K562 (cell line): ENCODE measurements around the gene PTK6. TPM values are rescaled to one million over a fixed set of nuclear protein-coding genes. Genes with fewer than 3 reads are reported as not detected.
A peak's percentile ranks its signal among the peaks of the same experiment; 100 is the strongest.

Experiments used
- ATAC-seq: fragments of 200-7000 bp; cut with Tn5 transposase; 3 replicates; pipeline ENCODE4 v1.9.1; 2020; ENCODE audit warnings: moderate library complexity
- BruUV-seq: library from RNA; stranded (reverse); fragments of 400-500 nt; replicated peaks from 2 replicates; lab custom pipeline; 2021; lab: Mats Ljungman, UMichigan
- CTCF ChIA-PET: fragments of 300-600 bp; formaldehyde crosslinking; extraction: SDS; loops from one replicate; lab custom pipeline; 2021; ENCODE audit warnings: low intra/inter-chr PET ratio; lab: Yijun Ruan, JAX
- POLR2A ChIA-PET: fragments of 300-600, 350-650 bp; sonication (Branson Sonifier 250); formaldehyde crosslinking; extraction: SDS; loops from one replicate; lab custom pipeline; 2021; ENCODE audit warnings: antibody characterized with exemption, inconsistent platforms; lab: Yijun Ruan, JAX
- DNase-seq, 4 experiments: peaks; one replicate each; pipeline versions ENCODE4 v3.0.0 to v3.0.0-alpha.2; 2011 to 2018; ENCODE audit warnings: low spot score in 3 of 4, mixed read lengths in 3 of 4; ENCODE audit errors: extremely low read depth in 1 of 4
- FAIRE-seq: peaks from 2 replicates; lab custom pipeline; 2011; peaks lifted over from hg19 to GRCh38; lab: Jason Lieb, UNC
- H2AFZ ChIP-seq: 2 replicates; pipeline ENCODE4 v1.6.0; 2011; ENCODE audit warnings: low read depth, low read length, control low read depth, inconsistent platforms
- H3K27ac ChIP-seq: fragments of 200-600 bp; 3 replicates; pipeline ENCODE4 v1.8.0; 2011; ENCODE audit warnings: low read depth, mild to moderate bottlenecking, control low read depth, inconsistent platforms, low read length, moderate library complexity, mixed read lengths; ENCODE audit errors: extremely low read depth
- H3K27me3 ChIP-seq, 2 experiments: fragments of 300-600 bp in 1 of 2; 2 replicates in 1 of 2; 3 replicates in 1 of 2; pipeline versions ENCODE4 v1.6.0 to v1.8.0; 2011; ENCODE audit warnings: inconsistent platforms in 2 of 2, low read length in 2 of 2, mild to moderate bottlenecking in 1 of 2, mixed read lengths in 1 of 2, moderate library complexity in 1 of 2; ENCODE audit not compliant: control insufficient read depth in 2 of 2, insufficient read depth in 2 of 2
- H3K36me3 ChIP-seq: fragments of 300-600 bp; 3 replicates; pipeline ENCODE4 v1.8.0; 2011; ENCODE audit warnings: mild to moderate bottlenecking, low read length, inconsistent platforms; ENCODE audit not compliant: control insufficient read depth, insufficient read depth
- H3K4me1 ChIP-seq, 2 experiments: fragments of 200-600 bp in 1 of 2; replicated peaks in 1 of 2; 2 replicates in 1 of 2; 3 replicates in 1 of 2; pipeline versions ENCODE4 v1.5.1 to v1.8.0; 2011; ENCODE audit warnings: inconsistent platforms in 2 of 2, low read length in 2 of 2, mild to moderate bottlenecking in 1 of 2, mixed read lengths in 1 of 2, moderate library complexity in 1 of 2; ENCODE audit not compliant: control insufficient read depth in 2 of 2, insufficient read depth in 2 of 2
- H3K4me2 ChIP-seq: 2 replicates; pipeline ENCODE4 v1.6.1; 2011; ENCODE audit warnings: low read length, control low read depth, inconsistent platforms, mixed read lengths; ENCODE audit not compliant: insufficient read depth
- H3K4me3 ChIP-seq: fragments of 200-600 bp; sonication (generic), shearing (Covaris generic); 2 replicates; pipeline ENCODE4 v1.5.1; 2016; ENCODE audit warnings: control low read depth, inconsistent platforms
- H3K79me2 ChIP-seq: fragments of 200-600 bp; 3 replicates; pipeline ENCODE4 v1.8.0; 2011; ENCODE audit warnings: low read length, inconsistent platforms; ENCODE audit not compliant: control insufficient read depth, insufficient read depth
- H3K9ac ChIP-seq, 2 experiments: 2 replicates each; pipeline versions ENCODE4 v1.6.0 to v1.6.1; 2011; ENCODE audit warnings: low read depth in 2 of 2, low read length in 2 of 2, control low read depth in 1 of 2, inconsistent platforms in 1 of 2, mild to moderate bottlenecking in 1 of 2, mixed read lengths in 1 of 2; ENCODE audit not compliant: insufficient read depth in 1 of 2
- H3K9me1 ChIP-seq: one replicate; pipeline ENCODE4 v1.6.0; 2011; ENCODE audit warnings: inconsistent platforms, mild to moderate bottlenecking, low read length, moderate library complexity; ENCODE audit not compliant: control insufficient read depth, insufficient read depth
- H3K9me3 ChIP-seq: replicated peaks from 2 replicates; pipeline ENCODE4 v1.5.1; 2011; ENCODE audit warnings: low read depth, low read length, inconsistent platforms; ENCODE audit not compliant: control insufficient read depth, insufficient read depth
- H4K20me1 ChIP-seq: replicated peaks from 2 replicates; pipeline ENCODE4 v1.6.1; 2011; ENCODE audit warnings: low read length, inconsistent platforms, mixed read lengths; ENCODE audit not compliant: control insufficient read depth, insufficient read depth
- ATF3 ChIP-seq, 2 experiments: fragments of 450-650 bp in 1 of 2; sonication (generic) in 1 of 2; formaldehyde crosslinking in 1 of 2; IDR thresholded peaks in 1 of 2; conservative IDR thresholded peaks in 1 of 2; 2 replicates each; pipeline versions ENCODE4 v1.6.1 to v1.8.1; 2016 to 2023; ENCODE audit warnings: mild to moderate bottlenecking in 2 of 2, moderate library complexity in 2 of 2, inconsistent platforms in 1 of 2, missing genetic modification reagents in 1 of 2
- ATF7 ChIP-seq: fragments of 450-650 bp; IDR thresholded peaks from 2 replicates; pipeline ENCODE4 v1.7.1; 2014; ENCODE audit warnings: mild to moderate bottlenecking, moderate library complexity
- BRD4 ChIP-seq: fragments of 200-600 bp; sonication (generic); IDR thresholded peaks from 2 replicates; pipeline ENCODE4 v1.6.1; 2017; ENCODE audit warnings: inconsistent platforms
- CBFA2T3 ChIP-seq: fragments of 450-650 bp; IDR thresholded peaks from 2 replicates; pipeline ENCODE4 v1.6.1; 2017
- CBX3 ChIP-seq, 2 experiments: IDR thresholded peaks; 1 replicate in 1 of 2; 2 replicates in 1 of 2; pipeline ENCODE4 v1.6.1; 2012; ENCODE audit warnings: inconsistent platforms in 2 of 2, low read length in 2 of 2, borderline replicate concordance in 1 of 2, control low read depth in 1 of 2
- CEBPB ChIP-seq: fragments of 450-650 bp; IDR thresholded peaks from 2 replicates; pipeline ENCODE4 v1.6.1; 2016; ENCODE audit warnings: missing genetic modification characterization, missing compliant biosample characterization
- DLX4 ChIP-seq: fragments of 250-450 bp; sonication (Bioruptor Pico); IDR thresholded peaks from 2 replicates; pipeline ENCODE4 v1.6.1; 2021; ENCODE audit warnings: mild to moderate bottlenecking
- E2F6 ChIP-seq, 2 experiments: IDR thresholded peaks; 2 replicates each; pipeline ENCODE4 v1.6.1; 2011; ENCODE audit warnings: borderline replicate concordance in 1 of 2, control low read depth in 1 of 2, low read depth in 1 of 2, low read length in 1 of 2, mild to moderate bottlenecking in 1 of 2, mixed read lengths in 1 of 2, moderate library complexity in 1 of 2; ENCODE audit not compliant: insufficient read depth in 1 of 2, insufficient read length in 1 of 2, poor library complexity in 1 of 2, severe bottlenecking in 1 of 2; ENCODE audit errors: extremely low read depth in 1 of 2
- FOXJ3 ChIP-seq: sonication (generic); formaldehyde crosslinking; IDR thresholded peaks from 2 replicates; pipeline ENCODE4 v1.4.0; 2020; ENCODE audit warnings: mild to moderate bottlenecking, missing genetic modification reagents
- HNRNPLL ChIP-seq: fragments of 200-400 bp; formaldehyde crosslinking; IDR thresholded peaks from 2 replicates; pipeline ENCODE4 v1.6.1; 2017; ENCODE audit warnings: low read length, low read depth, mild to moderate bottlenecking; ENCODE audit not compliant: poor library complexity, severe bottlenecking
- KLF16 ChIP-seq: IDR thresholded peaks from 2 replicates; pipeline ENCODE4 v1.6.1; 2016; ENCODE audit warnings: antibody characterized with exemption
- STAT5B ChIP-seq: fragments of 250-450 bp; sonication (Bioruptor Pico); IDR thresholded peaks from 2 replicates; pipeline ENCODE4 v1.8.0; 2021; ENCODE audit warnings: mild to moderate bottlenecking, inconsistent platforms
- TSHZ1 ChIP-seq: fragments of 250-450 bp; sonication (Bioruptor Pico); IDR thresholded peaks from 2 replicates; pipeline ENCODE4 v1.4.0; 2020; ENCODE audit warnings: mild to moderate bottlenecking, moderate library complexity
- ZNF12 ChIP-seq: sonication (generic); formaldehyde crosslinking; IDR thresholded peaks from 2 replicates; pipeline ENCODE4 v1.4.0; 2020; ENCODE audit warnings: mild to moderate bottlenecking, missing genetic modification reagents
- ZNF146 ChIP-seq: IDR thresholded peaks from one replicate; pipeline ENCODE4 v1.6.1; 2018; ENCODE audit warnings: missing compliant biosample characterization; ENCODE audit not compliant: unreplicated experiment
- WGBS: fragments of 100-300 bp; shearing (Covaris generic); methylation state at CpG from one replicate; pipeline ENCODE4 v1.1.6; 2016; ENCODE audit warnings: low coverage, mixed read lengths; ENCODE audit not compliant: insufficient coverage; ENCODE audit errors: missing lambda C conversion rate; 5-methylcytosine and 5-hydroxymethylcytosine counted together
- in situ Hi-C: fragments of 300-500 bp; cut with MboI; formaldehyde crosslinking; loops from 4 replicates; pipeline ENCODE4 v1.15.0; 2018; ENCODE audit warnings: inconsistent platforms, mixed read lengths
- intact Hi-C: fragments of 100-400 bp; cut with micrococcal nuclease; formaldehyde crosslinking; loops from 2 replicates; pipeline ENCODE4 v1.14.2; 2022
- polyA plus RNA-seq, 8 experiments: library from polyadenylated mRNA; depleted of rRNA in 4 of 8; stranded (reverse) in 5 of 8; unstranded in 3 of 8; fragments of >200 nt; fragmentation: Nextera tagmentation in 2 of 8; fragmentation: Illumina TruSeq in 1 of 8; extraction: Ambion mirVana in 2 of 8; extraction: Trizol in 1 of 8; gene quantifications; 2 replicates each; pipeline versions ENCODE4 v1.2.1 to v1.2.3, GENCODE V29; 2011 to 2014; ENCODE audit warnings: inconsistent platforms in 1 of 8, missing spikeins in 1 of 8
- total RNA-seq, 7 experiments: library from RNA; depleted of rRNA in 6 of 7; stranded (reverse); fragments of >200 nt in 6 of 7; fragmentation: Illumina TruSeq in 2 of 7; extraction: Trizol in 2 of 7; gene quantifications; 2 replicates each; pipeline versions ENCODE4 v1.2.1 to v1.2.3, GENCODE V29; 2011 to 2021; ENCODE audit warnings: low replicate concordance in 1 of 7

PTK6 gene
- total and polyA plus RNA-seq, 9 of the 15 experiments (the other 6 are each of a cell fraction or from before 2014, with no cell fraction given), result 0.07 TPM; not detected in 8

GRCh38 chr20:63579017-63579694, 42.0 kb upstream of the PTK6 start:
- H3K27me3 ChIP-seq, result no peaks in the 10 kb centered on the region
- H3K27ac ChIP-seq, result no peak overlapping the region
- no peaks in the 10 kb centered on the region for H4K20me1 ChIP-seq
- ATAC-seq (peak; percentile 13; the same call in 1 of the 3 replicates), FAIRE-seq (no peak), DNase-seq (peak in 1 of 4 experiments; percentile 37)
- BruUV-seq, result no TSS peak
- no peak overlapping the region for H3K4me3 ChIP-seq
- no peaks in the 10 kb centered on the region for H3K79me2 ChIP-seq
- H2AFZ ChIP-seq, result peak overlapping the region; percentile 37; the same call in 1 of the 2 replicates
- no peak overlapping the region for H3K9ac ChIP-seq
- peaks cover 8 to 39% of the 10 kb centered on the region in 2 experiments for H3K4me1 ChIP-seq
- H3K4me2 ChIP-seq, result no peak overlapping the region
- in situ Hi-C loops (no loop called here), intact Hi-C loops (no loop called here)
- WGBS, result 23% methylated on average over 19 of the region's 19 CpGs
- no peaks in the 10 kb centered on the region for H3K36me3 ChIP-seq
- H3K9me1 ChIP-seq, result no peaks in the 10 kb centered on the region
- CTCF ChIA-PET, result no interaction called here
- POLR2A ChIA-PET, result interaction anchor here (0.6 to 0.7 kb wide), 3 partner anchors 9 to 374 kb away, joined by 3 read pairs; no protein-coding TSS in a partner anchor
- H3K9me3 ChIP-seq, result no peaks in the 10 kb centered on the region
- no peak for TF ChIP-seq ZNF12
- peak; percentile 66 for TF ChIP-seq CEBPB (tag)
- no peak for TF ChIP-seq FOXJ3
- TF ChIP-seq ATF3 (IDR thresholded peaks at IDR 0.05), result peak; percentile 81
- no peak for TF ChIP-seq ATF3 (CRISPR knock-in tag; conservative IDR thresholded peaks at IDR 0.05)
- no peak for TF ChIP-seq CBX3 (IDR thresholded peaks at IDR 0.05; ENCODE audit: borderline replicate concordance in 1 of 2, low read length in 2 of 2)
- no peak for TF ChIP-seq CBFA2T3
- no peak for TF ChIP-seq DLX4
- no peak for TF ChIP-seq BRD4
- 0 out of 2 replicates have a peak, but pooled peaks have one; percentile 18 for TF ChIP-seq KLF16
- no peak for TF ChIP-seq E2F6 (IDR thresholded peaks at IDR 0.05; ENCODE audit: borderline replicate concordance in 1 of 2, extremely low read depth in 1 of 2, insufficient read depth in 1 of 2, insufficient read length in 1 of 2, low read depth in 1 of 2, low read length in 1 of 2, poor library complexity in 1 of 2, severe bottlenecking in 1 of 2)
- TF ChIP-seq STAT5B (CRISPR knock-in tag), result no peak
- no peak for TF ChIP-seq HNRNPLL
- TF ChIP-seq ZNF146 (CRISPR knock-in tag), result no peak
- peak; percentile 83 for TF ChIP-seq ATF7
- no peak for TF ChIP-seq TSHZ1
